ENCODE data around the gene B3GNT5.

B3GNT5 gene

GRCh38 chr3:183317886-183318865 lies 65.1 kb downstream of the B3GNT5 start:
- DNase-seq (ENCODE audit: low read depth in 1 of 2, low spot score in 1 of 2): no peak

- no peak for DNase-seq (ENCODE audit: low read depth in 1 of 2, low spot score in 1 of 2)
Measured at GRCh38 chr3:183318877-183319276, 65.8 kb downstream of the B3GNT5 start.

GRCh38 chr3:183319371-183319770 lies 66.3 kb downstream of the B3GNT5 start:
- DNase-seq (ENCODE audit: low read depth in 1 of 2, low spot score in 1 of 2): no peak
